H1 (cell line): ENCODE data around the gene SNRPB2. TPM values are rescaled to one million over a fixed set of nuclear protein-coding genes. Genes with fewer than 3 reads are reported as not detected.

Source experiments
- CTCF ChIA-PET: fragments of 300-600 bp; sonication (Branson Sonifier 250); formaldehyde crosslinking; loops from one replicate; lab custom pipeline; 2021; ENCODE audit not compliant: partially characterized antibody; lab: Charles Lee
- POLR2A ChIA-PET: fragments of 300-600 bp; sonication (Branson Sonifier 250); formaldehyde crosslinking; loops from one replicate; lab custom pipeline; 2021; ENCODE audit warnings: inconsistent platforms; ENCODE audit not compliant: partially characterized antibody; lab: Charles Lee
- DNase-seq, 2 experiments: peaks; one replicate each; pipeline versions ENCODE4 v3.0.0 to v3.0.0-alpha.2; 2010 to 2022; ENCODE audit warnings: low spot score in 2 of 2, low read depth in 1 of 2, mixed read lengths in 1 of 2
- FAIRE-seq: peaks from 2 replicates; lab custom pipeline; 2011; peaks lifted over from hg19 to GRCh38; lab: Jason Lieb, UNC
- H2AFZ ChIP-seq: 2 replicates; pipeline ENCODE4 v1.8.1; 2012; ENCODE audit warnings: low read length, inconsistent platforms
- H2AK5ac ChIP-seq: 2 replicates; pipeline ENCODE4 v1.6.1; 2013; ENCODE audit warnings: low read depth, low read length
- H2BK120ac ChIP-seq: replicated peaks from 2 replicates; pipeline ENCODE3; 2013; ENCODE audit warnings: low read depth, low read length, inconsistent platforms
- H2BK12ac ChIP-seq: 2 replicates; pipeline ENCODE4 v1.6.1; 2013; ENCODE audit warnings: low read depth, low read length
- H2BK15ac ChIP-seq: 2 replicates; pipeline ENCODE4 v1.6.1; 2013; ENCODE audit warnings: low read length
- H2BK20ac ChIP-seq: 2 replicates; pipeline ENCODE4 v1.6.1; 2013; ENCODE audit warnings: low read length
- H2BK5ac ChIP-seq: 2 replicates; pipeline ENCODE4 v1.6.1; 2013; ENCODE audit warnings: low read depth, low read length
- H3K14ac ChIP-seq: 2 replicates; pipeline ENCODE4 v1.6.1; 2013; ENCODE audit warnings: inconsistent platforms; ENCODE audit not compliant: insufficient read length
- H3K18ac ChIP-seq: 2 replicates; pipeline ENCODE4 v1.6.1; 2013; ENCODE audit warnings: low read length; ENCODE audit errors: extremely low read depth
- H3K23ac ChIP-seq: 2 replicates; pipeline ENCODE4 v1.6.1; 2013; ENCODE audit warnings: inconsistent platforms; ENCODE audit not compliant: insufficient read length
- H3K23me2 ChIP-seq: 2 replicates; pipeline ENCODE4 v1.6.1; 2013; ENCODE audit warnings: low read depth, low read length
- H3K27ac ChIP-seq: 2 replicates; pipeline ENCODE4 v1.6.1; 2011; ENCODE audit warnings: low read depth, low read length, inconsistent platforms
- H3K27me3 ChIP-seq, 4 experiments: replicated peaks in 1 of 4; 1 replicate in 1 of 4; 2 replicates in 3 of 4; pipeline versions ENCODE4 v1.6.1 to v1.8.1; 2011 to 2013; ENCODE audit warnings: low read length in 3 of 4, mild to moderate bottlenecking in 3 of 4, inconsistent platforms in 2 of 4, mixed read lengths in 2 of 4, moderate library complexity in 1 of 4; ENCODE audit not compliant: control insufficient read depth in 3 of 4, insufficient read depth in 3 of 4; ENCODE audit errors: extremely low read depth in 1 of 4
- H3K36me3 ChIP-seq, 4 experiments: 2 replicates each; pipeline versions ENCODE4 v1.6.1 to v1.8.1; 2011 to 2013; ENCODE audit warnings: mild to moderate bottlenecking in 4 of 4, low read length in 3 of 4, moderate library complexity in 2 of 4, control low read depth in 1 of 4, inconsistent platforms in 1 of 4; ENCODE audit not compliant: insufficient read depth in 4 of 4, control insufficient read depth in 2 of 4
- H3K4ac ChIP-seq: replicated peaks from 2 replicates; pipeline ENCODE3; 2013; ENCODE audit warnings: low read length, low read depth, mixed read lengths, inconsistent platforms; ENCODE audit not compliant: insufficient read length
- H3K4me1 ChIP-seq, 4 experiments: replicated peaks in 1 of 4; 1 replicate in 1 of 4; 2 replicates in 3 of 4; pipeline versions ENCODE4 v1.6.1 to v1.8.1; 2011 to 2013; ENCODE audit warnings: low read length in 3 of 4, inconsistent platforms in 2 of 4, mixed read lengths in 1 of 4; ENCODE audit not compliant: insufficient read depth in 4 of 4, control insufficient read depth in 3 of 4
- H3K4me2 ChIP-seq, 2 experiments: 2 replicates each; pipeline versions ENCODE4 v1.6.1 to v1.8.1; 2011 to 2013; ENCODE audit warnings: low read depth in 2 of 2, low read length in 2 of 2, control low read depth in 1 of 2, inconsistent platforms in 1 of 2, mild to moderate bottlenecking in 1 of 2; ENCODE audit not compliant: insufficient read depth in 1 of 2
- H3K4me3 ChIP-seq, 4 experiments: fragments of 200-600, 300-600 bp in 1 of 4; sonication (generic), shearing (Covaris generic), sonication (Bioruptor Twin) in 1 of 4; 2 replicates each; pipeline versions ENCODE4 v1.5.1 to v1.8.1; 2011 to 2016; ENCODE audit warnings: low read length in 4 of 4, low read depth in 3 of 4, control low read depth in 2 of 4, inconsistent platforms in 2 of 4, mild to moderate bottlenecking in 2 of 4, mixed read lengths in 1 of 4, moderate library complexity in 1 of 4; ENCODE audit not compliant: insufficient read depth in 2 of 4; ENCODE audit errors: extremely low read depth in 1 of 4
- H3K56ac ChIP-seq: replicated peaks from 2 replicates; pipeline ENCODE3; 2013; ENCODE audit warnings: low read depth, mild to moderate bottlenecking, mixed read lengths, low read length, inconsistent platforms; ENCODE audit not compliant: insufficient read length
- H3K79me1 ChIP-seq: 2 replicates; pipeline ENCODE4 v1.6.1; 2013; ENCODE audit warnings: low read depth, low read length, control low read depth
- H3K79me2 ChIP-seq, 2 experiments: 2 replicates each; pipeline versions ENCODE4 v1.6.1 to v1.8.1; 2012 to 2013; ENCODE audit warnings: low read length in 2 of 2, mild to moderate bottlenecking in 2 of 2, inconsistent platforms in 1 of 2; ENCODE audit not compliant: insufficient read depth in 2 of 2, control insufficient read depth in 1 of 2
- H3K9ac ChIP-seq, 4 experiments: replicated peaks in 1 of 4; 1 replicate in 1 of 4; 2 replicates in 3 of 4; pipeline versions ENCODE4 v1.6.1 to v1.8.1; 2011 to 2013; ENCODE audit warnings: low read depth in 3 of 4, low read length in 3 of 4, control low read depth in 2 of 4, mild to moderate bottlenecking in 2 of 4, moderate library complexity in 2 of 4, inconsistent platforms in 1 of 4; ENCODE audit errors: extremely low read depth in 1 of 4
- H3K9me3 ChIP-seq, 2 experiments: 2 replicates each; pipeline versions ENCODE4 v1.6.1 to v1.8.1; 2012 to 2013; ENCODE audit warnings: mild to moderate bottlenecking in 2 of 2, moderate library complexity in 2 of 2, control low read depth in 1 of 2, inconsistent platforms in 1 of 2, low read depth in 1 of 2, low read length in 1 of 2, mixed read lengths in 1 of 2; ENCODE audit not compliant: insufficient read depth in 2 of 2
- H4K20me1 ChIP-seq, 2 experiments: replicated peaks in 1 of 2; 2 replicates each; pipeline versions ENCODE3 to v1.8.1; 2011 to 2013; ENCODE audit warnings: inconsistent platforms in 2 of 2, low read length in 2 of 2, mild to moderate bottlenecking in 1 of 2; ENCODE audit not compliant: insufficient read depth in 2 of 2, control insufficient read depth in 1 of 2
- H4K5ac ChIP-seq: 2 replicates; pipeline ENCODE4 v1.6.1; 2013; ENCODE audit warnings: low read length, low read depth, mixed read lengths, inconsistent platforms; ENCODE audit not compliant: insufficient read length
- H4K8ac ChIP-seq: 2 replicates; pipeline ENCODE4 v1.8.0; 2013; ENCODE audit warnings: mild to moderate bottlenecking, moderate library complexity, low read length, inconsistent platforms; ENCODE audit not compliant: insufficient read depth; ENCODE audit errors: extremely low read depth
- H4K91ac ChIP-seq: replicated peaks from 2 replicates; pipeline ENCODE3; 2013; ENCODE audit warnings: low read length, mixed read lengths, inconsistent platforms; ENCODE audit not compliant: insufficient read length
- NRF1 ChIP-seq: IDR thresholded peaks from 2 replicates; pipeline ENCODE4 v1.6.1; 2011; ENCODE audit warnings: mild to moderate bottlenecking, low read depth, low read length, improper control_type of control experiment
- RBBP5 ChIP-seq: IDR thresholded peaks from 2 replicates; pipeline ENCODE4 v1.7.1; 2012; ENCODE audit warnings: low read depth, mild to moderate bottlenecking, inconsistent platforms, low read length, moderate library complexity, borderline replicate concordance
- WGBS, 2 experiments: shearing (Covaris generic) in 1 of 2; methylation state at CpG; one replicate each; pipeline versions ENCODE4 v1.1.6 to v1.1.7; 2013 to 2015; ENCODE audit warnings: low lambda C conversion rate in 2 of 2, mixed read lengths in 2 of 2, inconsistent platforms in 1 of 2, low coverage in 1 of 2, missing lambda C conversion rate in 1 of 2; ENCODE audit not compliant: insufficient replicate concordance in 2 of 2, insufficient coverage in 1 of 2, insufficient read length in 1 of 2; ENCODE audit errors: extremely low coverage in 1 of 2, missing lambda C conversion rate in 1 of 2; 5-methylcytosine and 5-hydroxymethylcytosine counted together
- polyA plus RNA-seq, 7 experiments: library from polyadenylated mRNA; depleted of rRNA in 3 of 7; stranded (reverse) in 5 of 7; unstranded in 2 of 7; fragments of >200 nt in 5 of 7; fragments of 200-250 nt in 2 of 7; gene quantifications; 1 replicate in 5 of 7; 2 replicates in 1 of 7; 4 replicates in 1 of 7; pipeline versions ENCODE4 v1.2.1 to v1.2.3, GENCODE V29; 2011 to 2013; ENCODE audit warnings: missing spikeins in 2 of 7, mixed read lengths in 2 of 7
- total RNA-seq: library from RNA; stranded (reverse); fragmentation: NEBNext Ultra II Directional; extraction: Animal tissue kit (Norgen Biotek cat#: 25700); gene quantifications from 2 replicates; pipeline ENCODE4 v1.2.1, GENCODE V29; 2021

Gene SNRPB2
- total and polyA plus RNA-seq, 2 of the 8 experiments (the other 6 are each of a cell fraction or from before 2014, with no cell fraction given) = 49.4 to 102 TPM

- no peak for FAIRE-seq
- Histone ChIP-seq H3K4me3 (no peak overlapping the region), H3K27me3 (peaks cover 0 to 1% (median under 1%) of the 10 kb centered on the region in 4 experiments; a peak in 2 of 7 replicates), H2BK15ac (no peak overlapping the region), H3K56ac (no peak overlapping the region), H2BK5ac (no peak overlapping the region), H3K14ac (no peak overlapping the region), H3K4ac (no peak overlapping the region), H3K4me2 (no peak overlapping the region), H2BK20ac (no peak overlapping the region), H3K9me3 (no peaks in the 10 kb centered on the region), H3K79me2 (peaks cover 13 to 48% of the 10 kb centered on the region in 2 experiments), H3K36me3 (peaks cover 6 to 35% (median 25%) of the 10 kb centered on the region in 4 experiments; a peak in 7 of 8 replicates), H3K23ac (no peak overlapping the region), H3K9ac (no peak overlapping the region), H3K4me1 (peaks cover 0 to 4% (median 1%) of the 10 kb centered on the region in 4 experiments; a peak in 2 of 7 replicates), H4K8ac (no peak overlapping the region), H3K23me2 (peaks cover 7% of the 10 kb centered on the region), H2BK12ac (no peak overlapping the region), H3K79me1 (peaks cover 5% of the 10 kb centered on the region), H3K27ac (no peak overlapping the region), H4K5ac (no peak overlapping the region), H3K18ac (no peak overlapping the region), H2AFZ (no peak overlapping the region), H2AK5ac (no peak overlapping the region), H4K20me1 (peaks cover 0 to 7% of the 10 kb centered on the region in 2 experiments), H4K91ac (no peak overlapping the region), H2BK120ac (no peak overlapping the region)
- no peak for DNase-seq
- POLR2A ChIA-PET = no interaction called here
- 85% methylated on average over 4 of the region's 4 CpGs; no CpG with 5 or more reads in 1 of the 2 experiments for WGBS, 2 experiments
- CTCF ChIA-PET = no interaction called here
- TF ChIP-seq RBBP5 (no peak), NRF1 (no peak)
These were observed 2.8 kb downstream of the SNRPB2 start for GRCh38 chr20:16732506-16733152.
